Measurements from ENCODE around the gene GRID1.

DNA sequence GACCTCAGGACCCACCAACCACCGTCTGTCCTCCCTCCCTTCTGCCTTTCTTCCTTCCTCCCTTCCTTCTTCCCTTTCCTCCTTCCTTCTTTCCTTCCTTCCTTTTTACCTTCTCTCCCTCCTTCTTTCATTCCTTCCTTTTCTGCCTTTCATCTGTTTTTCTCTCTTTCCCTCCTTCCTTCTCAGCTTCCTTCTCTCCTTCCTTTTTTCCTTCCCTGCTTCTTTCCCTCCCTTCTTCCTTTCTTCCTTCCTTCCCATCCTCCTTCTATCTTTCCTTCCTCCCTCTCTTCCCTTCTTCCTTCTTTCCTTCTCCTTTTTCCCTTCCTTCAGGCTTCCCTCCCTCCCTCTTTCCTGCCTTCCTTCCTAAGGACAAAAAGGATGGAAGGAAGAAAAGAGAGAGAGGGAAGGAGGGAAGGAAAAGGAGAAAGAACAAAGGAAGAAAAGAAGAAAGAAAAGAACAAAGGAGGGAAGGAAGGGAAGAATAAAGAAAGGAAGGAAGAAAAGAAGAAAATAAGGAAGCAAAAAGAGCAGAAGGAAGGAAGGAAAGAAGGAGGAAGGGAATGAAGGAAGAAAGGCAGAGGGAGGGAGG, 405.0 kb downstream of the GRID1 start:
- TF ChIP-seq, protein P1, sequence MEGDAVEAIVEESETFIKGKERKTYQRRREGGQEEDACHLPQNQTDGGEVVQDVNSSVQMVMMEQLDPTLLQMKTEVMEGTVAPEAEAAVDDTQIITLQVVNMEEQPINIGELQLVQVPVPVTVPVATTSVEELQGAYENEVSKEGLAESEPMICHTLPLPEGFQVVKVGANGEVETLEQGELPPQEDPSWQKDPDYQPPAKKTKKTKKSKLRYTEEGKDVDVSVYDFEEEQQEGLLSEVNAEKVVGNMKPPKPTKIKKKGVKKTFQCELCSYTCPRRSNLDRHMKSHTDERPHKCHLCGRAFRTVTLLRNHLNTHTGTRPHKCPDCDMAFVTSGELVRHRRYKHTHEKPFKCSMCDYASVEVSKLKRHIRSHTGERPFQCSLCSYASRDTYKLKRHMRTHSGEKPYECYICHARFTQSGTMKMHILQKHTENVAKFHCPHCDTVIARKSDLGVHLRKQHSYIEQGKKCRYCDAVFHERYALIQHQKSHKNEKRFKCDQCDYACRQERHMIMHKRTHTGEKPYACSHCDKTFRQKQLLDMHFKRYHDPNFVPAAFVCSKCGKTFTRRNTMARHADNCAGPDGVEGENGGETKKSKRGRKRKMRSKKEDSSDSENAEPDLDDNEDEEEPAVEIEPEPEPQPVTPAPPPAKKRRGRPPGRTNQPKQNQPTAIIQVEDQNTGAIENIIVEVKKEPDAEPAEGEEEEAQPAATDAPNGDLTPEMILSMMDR (IDR thresholded peaks at IDR 0.05 in 2 of 3, conservative IDR thresholded peaks at IDR 0.05 in 1 of 3; ENCODE audit: borderline replicate concordance in 1 of 3, insufficient read depth in 1 of 3, low read depth in 2 of 3, low read length in 2 of 3), result no peak
- TF ChIP-seq CEBPB (IDR thresholded peaks at IDR 0.05; ENCODE audit: low read depth) (no peak), EZH2phosphoT487 (IDR thresholded peaks at IDR 0.05; ENCODE audit: borderline replicate concordance) (no peak)

Data from HCT116 (cell line).